CD4-positive, alpha-beta T cell treated with Interleukin-17A for 4 hours (primary cell): Measurements from ENCODE around the gene CHRNE.
"Not testable (repeated sequence)": the region's sequence is repeated elsewhere in the genome, so short reads cannot be mapped to it uniquely, and the experiment has no call there.

Source experiments
- DNase-seq: peaks from one replicate; pipeline ENCODE4 v3.0.0-alpha.2; 2020; ENCODE audit warnings: mixed read lengths

CHRNE gene

GRCh38 chr17:4939546-4939795 lies 36.6 kb upstream of the CHRNE start:
- no peak for DNase-seq

- no peak for DNase-seq
Observed at GRCh38 chr17:4938688-4939545, 36.0 kb upstream of the CHRNE start.

GRCh38 chr17:4938069-4938491 lies 35.2 kb upstream of the CHRNE start:
- no peak for DNase-seq

DNA sequence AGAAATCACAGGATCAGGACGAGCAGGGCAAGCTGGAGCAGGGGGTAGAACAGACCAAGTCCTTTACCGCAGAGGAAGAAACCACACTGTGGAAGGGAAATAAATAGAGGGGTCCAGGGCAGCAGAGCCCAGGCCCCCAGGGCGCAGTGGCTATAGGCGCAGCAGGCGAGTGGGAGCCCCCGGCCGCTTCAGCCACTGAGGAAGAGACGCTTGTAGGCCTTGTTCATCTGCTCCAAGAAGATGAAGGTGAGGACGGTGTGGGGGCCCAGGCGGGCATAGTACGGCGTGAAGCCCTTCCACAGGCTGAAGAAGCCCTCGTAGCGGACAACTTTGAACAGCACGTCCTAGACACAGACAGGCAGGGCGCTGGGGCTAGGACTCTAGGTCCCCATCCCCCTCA lies 34.7 kb upstream of the CHRNE start:
- DNase-seq = no peak

DNA sequence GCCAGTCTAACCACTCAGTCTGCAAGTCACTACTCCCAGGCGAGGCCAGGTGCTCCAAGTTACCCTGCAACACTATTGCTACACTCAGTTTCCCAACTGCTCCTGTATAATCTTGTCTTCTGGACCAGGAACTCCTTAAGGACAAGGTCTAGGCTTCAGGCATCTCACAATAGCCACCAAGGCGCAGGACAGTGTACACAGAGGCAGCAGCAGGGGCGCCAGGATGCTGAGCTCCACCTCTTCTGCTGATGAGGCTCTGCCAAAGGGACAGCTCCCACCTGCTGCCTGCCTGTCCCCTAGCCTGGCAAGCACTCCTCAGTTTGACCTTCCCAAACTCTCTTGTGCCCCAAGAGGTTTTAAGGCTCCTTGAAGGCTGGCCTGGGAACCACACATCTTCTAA lies 33.5 kb upstream of the CHRNE start:
- DNase-seq = no peak

DNA sequence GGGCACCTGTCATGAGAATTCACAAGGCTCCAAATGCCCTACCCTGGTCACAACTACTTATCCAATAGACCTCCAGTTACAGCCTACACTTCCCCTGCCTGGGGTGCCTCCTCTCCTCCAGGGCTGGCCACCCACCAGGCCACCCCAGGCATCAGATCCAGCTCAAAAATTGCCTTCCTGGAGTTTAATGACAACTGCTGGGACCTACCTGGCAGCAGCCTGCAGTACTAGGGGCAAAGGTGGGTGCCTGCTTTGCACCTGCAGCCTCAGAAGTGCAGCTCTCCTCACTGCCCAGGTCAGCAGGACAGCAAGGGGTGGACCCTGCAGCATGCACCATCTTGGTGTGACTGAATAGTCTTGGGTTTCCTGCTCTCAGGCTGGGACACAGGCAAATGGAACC lies 32.8 kb upstream of the CHRNE start:
- DNase-seq = no peak

GRCh38 chr17:4934173-4934979 lies 31.5 kb upstream of the CHRNE start:
- peak; percentile 39 for DNase-seq

DNA sequence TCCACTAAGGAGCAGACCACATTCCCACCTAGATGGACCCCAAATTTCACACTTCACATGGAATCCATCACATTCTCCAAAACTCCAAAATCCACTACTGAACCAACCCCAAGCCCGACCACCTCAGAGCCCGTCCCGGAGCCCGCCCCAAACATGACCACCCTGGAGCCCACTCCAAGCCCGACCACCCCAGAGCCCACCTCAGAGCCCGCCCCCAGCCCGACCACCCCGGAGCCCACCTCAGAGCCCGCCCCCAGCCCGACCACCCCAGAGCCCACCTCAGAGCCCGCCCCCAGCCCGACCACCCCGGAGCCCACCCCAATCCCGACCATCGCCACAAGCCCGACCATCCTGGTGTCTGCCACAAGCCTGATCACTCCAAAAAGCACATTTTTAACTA lies 30.7 kb upstream of the CHRNE start:
- DNase-seq = no peak

- no peak for DNase-seq
Observed at GRCh38 chr17:4932756-4933155, 29.9 kb upstream of the CHRNE start.

DNA sequence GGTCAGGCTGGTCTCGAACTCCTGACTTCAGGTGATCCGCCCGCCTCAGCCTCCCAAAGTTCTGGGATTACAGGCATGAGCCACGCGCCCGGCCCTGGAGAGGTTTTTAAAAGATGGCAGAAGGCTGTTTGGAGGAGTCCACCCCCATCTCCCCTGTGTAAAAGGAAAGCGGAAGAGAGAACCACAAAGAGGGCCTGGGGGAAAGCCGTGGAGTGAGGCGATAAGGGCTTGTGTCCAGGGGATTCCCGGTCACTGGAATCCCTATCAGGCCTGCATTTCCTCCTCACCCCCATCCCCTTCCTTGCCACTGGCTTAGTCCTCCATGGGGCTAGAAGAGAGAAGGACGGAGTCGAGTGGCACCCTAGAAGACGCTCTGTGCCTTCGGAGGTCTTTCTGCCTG lies 29.1 kb upstream of the CHRNE start, which contains the start of gene GP1BA:
TSS of gene GP1BA (plus strand) at position 315 of the 400 bp plus-strand sequence. CDS start 328 bp downstream, outside the sequence.
- no peak for DNase-seq

DNA sequence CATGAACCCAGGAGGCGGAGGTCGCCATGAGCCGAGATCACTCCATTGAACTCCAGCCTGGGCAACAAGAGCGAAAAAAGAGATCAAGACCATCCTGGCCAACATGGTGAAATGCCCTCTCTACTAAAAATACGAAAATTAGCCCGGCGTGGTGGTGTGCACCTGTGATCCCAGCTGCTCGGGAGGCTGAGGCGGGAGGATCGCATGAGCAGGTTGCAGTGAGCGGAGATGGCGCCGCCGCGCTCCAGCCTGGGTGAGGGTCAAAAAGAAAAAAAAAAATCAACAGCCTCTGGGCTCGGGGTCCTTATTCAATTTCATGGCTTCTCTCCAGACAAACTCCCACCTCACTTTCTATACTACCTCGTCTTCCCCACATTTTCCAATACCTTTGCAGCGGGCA lies 26.0 kb upstream of the CHRNE start:
- no peak for DNase-seq

- not testable (repeated sequence) for DNase-seq
Observed at GRCh38 chr17:4926577-4927335, 23.9 kb upstream of the CHRNE start.

- DNase-seq = no peak
Observed at GRCh38 chr17:4921320-4921719, 18.4 kb upstream of the CHRNE start.

- no peak for DNase-seq
Observed at GRCh38 chr17:4920351-4921048, 17.6 kb upstream of the CHRNE start.

DNA sequence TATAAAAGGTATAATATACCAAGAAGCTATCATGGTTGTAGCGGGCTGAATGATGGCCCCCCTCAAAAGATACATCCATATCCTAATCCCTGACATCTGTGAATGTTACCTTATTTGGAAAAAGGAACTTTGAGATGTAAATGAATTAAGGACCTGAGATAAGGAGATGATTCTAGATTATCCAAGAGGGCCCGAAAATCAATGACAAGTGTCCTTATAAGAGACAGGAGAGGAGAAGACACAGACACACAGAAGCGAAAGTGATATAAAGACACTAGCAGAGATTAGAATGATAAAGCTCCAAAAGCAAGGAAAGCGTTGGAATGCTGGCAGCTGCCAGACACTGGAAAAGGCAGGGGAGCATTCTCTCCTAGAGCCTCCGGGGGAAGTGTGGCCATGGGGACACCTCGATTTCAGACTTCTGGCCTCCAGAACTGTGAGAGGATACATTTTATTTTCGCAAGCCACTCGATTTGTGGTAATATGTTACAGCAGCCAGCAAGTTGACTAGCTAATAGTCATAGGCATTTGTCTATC lies 16.7 kb upstream of the CHRNE start:
- no peak for DNase-seq

- DNase-seq = not testable (repeated sequence)
Observed at GRCh38 chr17:4914551-4914950, 11.7 kb upstream of the CHRNE start.

GRCh38 chr17:4913994-4914393 lies 11.1 kb upstream of the CHRNE start:
- DNase-seq = no peak

GRCh38 chr17:4908711-4909496 lies 6.0 kb upstream of the CHRNE start:
- DNase-seq = peak; percentile 80

DNA sequence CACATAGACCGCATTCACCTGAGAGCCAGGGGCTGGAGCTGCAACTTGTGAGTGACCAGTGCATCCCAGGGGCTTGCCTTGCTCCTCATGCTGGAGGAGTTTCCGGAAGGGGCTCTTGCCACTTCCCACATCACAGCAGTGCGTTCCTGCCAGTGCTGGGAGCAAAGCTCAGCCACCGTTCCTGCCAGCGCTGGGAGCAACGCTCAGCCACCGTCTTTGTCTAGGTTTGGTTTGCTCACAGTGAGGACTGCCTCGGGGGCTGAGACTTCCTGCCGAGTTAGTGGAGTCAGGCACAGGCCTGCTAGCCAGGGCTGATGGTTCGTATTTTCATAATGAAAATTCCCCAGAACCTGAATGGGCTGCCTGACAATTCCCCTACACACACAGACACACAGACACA lies 5.4 kb upstream of the CHRNE start:
- peak; percentile 56 for DNase-seq

DNA sequence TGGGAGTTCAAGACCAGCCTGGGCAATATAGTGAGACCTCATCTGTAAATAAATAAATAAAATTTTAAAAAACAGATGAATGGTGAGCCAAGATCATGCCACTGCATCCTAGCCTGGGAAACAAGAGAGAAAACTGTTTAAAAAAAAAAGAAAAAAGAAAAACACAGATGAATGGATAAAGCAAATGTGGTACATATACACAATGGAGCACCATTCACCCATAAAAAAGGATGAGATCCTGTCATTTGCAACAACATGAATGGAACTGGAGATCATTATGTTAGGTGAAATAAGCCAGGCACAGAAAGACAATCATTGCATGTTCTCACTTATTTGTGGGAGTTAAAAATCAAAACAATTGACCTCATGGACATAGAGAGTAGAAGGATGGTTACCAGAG lies 3.7 kb upstream of the CHRNE start:
- not testable (repeated sequence) for DNase-seq

GRCh38 chr17:4902540-4902939 lies 358 bp downstream of the CHRNE start:
- no peak for DNase-seq
